WTC11 (cell line): ENCODE data around the gene CIC. TPM values are rescaled to one million over a fixed set of nuclear protein-coding genes. Genes with fewer than 3 reads are reported as not detected.

Experiments used
- ATAC-seq: fragments of 200-7000 bp; cut with Tn5 transposase; 2 replicates; pipeline ENCODE4 v1.10.0; 2021; ENCODE audit warnings: mild to moderate bottlenecking, moderate library complexity
- CTCF ChIA-PET: fragments of 300-600 bp; sonication (Branson Sonifier 250); formaldehyde crosslinking; loops from one replicate; lab custom pipeline; 2021; ENCODE audit warnings: antibody characterized with exemption; lab: Charles Lee
- POLR2A ChIA-PET: fragments of 350-600 bp; sonication (Branson Sonifier 250); formaldehyde crosslinking; loops from one replicate; lab custom pipeline; 2021; ENCODE audit warnings: antibody characterized with exemption; lab: Charles Lee
- DNase-seq: peaks from one replicate; pipeline ENCODE4 v3.0.0; 2021; ENCODE audit warnings: low spot score
- H3K27ac Mint-ChIP-seq: 2 replicates; pipeline ENCODE4 v1.8.0; 2021; ENCODE audit warnings: mixed read lengths
- H3K27me3 Mint-ChIP-seq: 2 replicates; pipeline ENCODE4 v1.8.0; 2021; ENCODE audit warnings: low read depth, mild to moderate bottlenecking, moderate library complexity, mixed read lengths
- H3K36me3 Mint-ChIP-seq: 2 replicates; pipeline ENCODE4 v1.8.0; 2021; ENCODE audit warnings: mixed read lengths
- H3K4me1 Mint-ChIP-seq: 2 replicates; pipeline ENCODE4 v1.8.0; 2022; ENCODE audit warnings: mixed read lengths
- H3K4me3 Mint-ChIP-seq: 2 replicates; pipeline ENCODE4 v1.8.0; 2021; ENCODE audit warnings: mild to moderate bottlenecking, moderate library complexity, mixed read lengths
- H3K9me3 Mint-ChIP-seq: 2 replicates; pipeline ENCODE4 v1.8.0; 2021; ENCODE audit warnings: mixed read lengths
- ARID4B ChIP-seq: sonication (generic); formaldehyde crosslinking; IDR thresholded peaks from 2 replicates; pipeline ENCODE4 v1.8.0; 2023; ENCODE audit warnings: missing genetic modification reagents, mild to moderate bottlenecking, borderline replicate concordance
- FOXP1 ChIP-seq: sonication (generic); formaldehyde crosslinking; IDR thresholded peaks from 2 replicates; pipeline ENCODE4 v1.8.0; 2022; ENCODE audit warnings: missing genetic modification reagents, mild to moderate bottlenecking, moderate library complexity, borderline replicate concordance
- GABPB1 ChIP-seq: sonication (generic); formaldehyde crosslinking; IDR thresholded peaks from 2 replicates; pipeline ENCODE4 v1.8.1; 2023; ENCODE audit warnings: mild to moderate bottlenecking, missing genetic modification reagents
- KAT7 ChIP-seq: sonication (generic); formaldehyde crosslinking; IDR thresholded peaks from 2 replicates; pipeline ENCODE4 v1.8.1; 2023; ENCODE audit warnings: missing genetic modification reagents, mild to moderate bottlenecking, borderline replicate concordance
- MXD4 ChIP-seq: fragments of 250-450 bp; sonication (Bioruptor Pico); IDR thresholded peaks from 2 replicates; pipeline ENCODE4 v1.8.0; 2021; ENCODE audit warnings: mild to moderate bottlenecking, moderate library complexity, borderline replicate concordance
- NFATC4 ChIP-seq: fragments of 250-450 bp; sonication (Bioruptor Pico); IDR thresholded peaks from 2 replicates; pipeline ENCODE4 v1.9.0; 2021; ENCODE audit warnings: mild to moderate bottlenecking
- NFE2L1 ChIP-seq: sonication (generic); formaldehyde crosslinking; IDR thresholded peaks from 2 replicates; pipeline ENCODE4 v1.8.1; 2023; ENCODE audit warnings: missing genetic modification reagents
- NFYB ChIP-seq: sonication (generic); formaldehyde crosslinking; conservative IDR thresholded peaks from 2 replicates; pipeline ENCODE4 v1.8.0; 2022; ENCODE audit warnings: low read depth, missing genetic modification reagents
- PRRX2 ChIP-seq: fragments of 250-450 bp; sonication (Bioruptor Pico); IDR thresholded peaks from 2 replicates; pipeline ENCODE4 v1.8.0; 2021; ENCODE audit warnings: mild to moderate bottlenecking
- SOX15 ChIP-seq: fragments of 250-450 bp; sonication (Bioruptor Pico); IDR thresholded peaks from 2 replicates; pipeline ENCODE4 v1.9.0; 2021; ENCODE audit warnings: mild to moderate bottlenecking
- ZBTB43 ChIP-seq: sonication (generic); formaldehyde crosslinking; IDR thresholded peaks from 2 replicates; pipeline ENCODE4 v1.8.1; 2023; ENCODE audit warnings: mild to moderate bottlenecking, missing genetic modification reagents
- ZNF416 ChIP-seq: fragments of 250-450 bp; sonication (Bioruptor Pico); IDR thresholded peaks from 2 replicates; pipeline ENCODE4 v1.9.0; 2021; ENCODE audit warnings: mild to moderate bottlenecking, inconsistent platforms
- ZNF423 ChIP-seq: fragments of 250-450 bp; sonication (Bioruptor Pico); IDR thresholded peaks from 2 replicates; pipeline ENCODE4 v2.1.2; 2022; ENCODE audit warnings: mild to moderate bottlenecking, moderate library complexity
- ZNF532 ChIP-seq: fragments of 250-450 bp; sonication (Bioruptor Pico); IDR thresholded peaks from 2 replicates; pipeline ENCODE4 v1.9.0; 2021; ENCODE audit warnings: mild to moderate bottlenecking, borderline replicate concordance
- total RNA-seq: library from RNA; stranded (reverse); gene quantifications from 3 replicates; pipeline ENCODE4 v1.2.3, GENCODE V29; 2021
- TF ChIP-seq, protein P1 (sequence below): sonication (generic); formaldehyde crosslinking; IDR thresholded peaks from 2 replicates; pipeline ENCODE4 v1.8.1; 2023; ENCODE audit warnings: mild to moderate bottlenecking, moderate library complexity, missing genetic modification reagents

The CIC gene
- total RNA-seq, 1 experiment from 2014 or later: 55.8 TPM

GRCh38 chr19:42270346-42271044, 1.4 kb downstream of the CIC start:
- DNase-seq (no peak), ATAC-seq (no peak)
- ChIA-PET CTCF (interaction anchor here (3.2 kb wide), 1 partner anchor 9 kb away, joined by 21 read pairs; no protein-coding TSS in a partner anchor), POLR2A (interaction anchor here (1.5 kb wide), 1 partner anchor 9 kb away, joined by 5 read pairs; no protein-coding TSS in a partner anchor)
- peaks cover 6% of the 10 kb centered on the region for H3K27me3 Mint-ChIP-seq
- peak overlapping the region; percentile 80; the same call in 1 of the 2 replicates for H3K4me3 Mint-ChIP-seq
- no peaks in the 10 kb centered on the region for H3K9me3 Mint-ChIP-seq
- peaks cover 22% of the 10 kb centered on the region for H3K4me1 Mint-ChIP-seq
- TF ChIP-seq ZNF423 (CRISPR knock-in tag) (0 out of 2 replicates have a peak, but pooled peaks have one; percentile 39), SOX15 (CRISPR knock-in tag) (no peak)
- H3K27ac Mint-ChIP-seq: no peak overlapping the region
- H3K36me3 Mint-ChIP-seq: 0 out of 2 replicates have a peak, but pooled peaks cover 2% of the 10 kb centered on the region

DNA sequence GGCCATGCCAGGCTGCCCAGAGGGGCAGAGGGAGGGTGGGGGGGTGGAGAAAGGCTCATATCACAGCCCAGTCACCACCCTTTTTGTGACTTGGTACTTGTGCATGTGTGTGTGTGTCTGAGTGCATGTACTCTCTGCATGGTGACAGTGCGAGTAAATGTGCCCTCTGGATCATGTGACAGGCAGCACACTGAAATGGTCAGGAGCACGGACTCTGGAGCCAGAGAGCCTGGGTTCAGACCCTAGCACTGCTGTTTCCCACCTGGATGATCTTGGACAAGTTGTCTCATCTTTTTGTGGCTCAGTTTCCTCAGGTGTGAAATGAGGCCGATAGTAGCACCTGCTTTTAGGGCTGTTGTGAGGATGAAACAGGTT, 2.0 kb downstream of the CIC start:
- H3K27me3 Mint-ChIP-seq: peaks cover 5% of the 10 kb centered on the region
- no peak overlapping the region for H3K4me3 Mint-ChIP-seq
- ChIA-PET POLR2A (no interaction called here), CTCF (interaction anchor here (3.2 kb wide), 1 partner anchor 9 kb away, joined by 21 read pairs; no protein-coding TSS in a partner anchor)
- peak overlapping the region; percentile 63; the same call in 1 of the 2 replicates for H3K27ac Mint-ChIP-seq
- no peak for TF ChIP-seq ARID4B (CRISPR knock-in tag)
- no peak for TF ChIP-seq ZBTB43 (CRISPR knock-in tag)
- no peak for TF ChIP-seq MXD4 (CRISPR knock-in tag)
- TF ChIP-seq ZNF416 (CRISPR knock-in tag): no peak
- no peak for TF ChIP-seq NFE2L1 (CRISPR knock-in tag)
- TF ChIP-seq, protein P1, sequence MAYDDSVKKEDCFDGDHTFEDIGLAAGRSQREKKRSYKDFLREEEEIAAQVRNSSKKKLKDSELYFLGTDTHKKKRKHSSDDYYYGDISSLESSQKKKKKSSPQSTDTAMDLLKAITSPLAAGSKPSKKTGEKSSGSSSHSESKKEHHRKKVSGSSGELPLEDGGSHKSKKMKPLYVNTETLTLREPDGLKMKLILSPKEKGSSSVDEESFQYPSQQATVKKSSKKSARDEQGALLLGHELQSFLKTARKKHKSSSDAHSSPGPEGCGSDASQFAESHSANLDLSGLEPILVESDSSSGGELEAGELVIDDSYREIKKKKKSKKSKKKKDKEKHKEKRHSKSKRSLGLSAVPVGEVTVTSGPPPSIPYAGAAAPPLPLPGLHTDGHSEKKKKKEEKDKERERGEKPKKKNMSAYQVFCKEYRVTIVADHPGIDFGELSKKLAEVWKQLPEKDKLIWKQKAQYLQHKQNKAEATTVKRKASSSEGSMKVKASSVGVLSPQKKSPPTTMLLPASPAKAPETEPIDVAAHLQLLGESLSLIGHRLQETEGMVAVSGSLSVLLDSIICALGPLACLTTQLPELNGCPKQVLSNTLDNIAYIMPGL (CRISPR knock-in tag): no peak
- no peak for TF ChIP-seq GABPB1 (CRISPR knock-in tag)
- TF ChIP-seq NFYB (CRISPR knock-in tag): no peak
- no peak for TF ChIP-seq FOXP1 (CRISPR knock-in tag)
- TF ChIP-seq PRRX2 (CRISPR knock-in tag): no peak
- TF ChIP-seq NFATC4 (CRISPR knock-in tag): no peak
- no peak for TF ChIP-seq ZNF532 (CRISPR knock-in tag)
- no peak for TF ChIP-seq KAT7 (CRISPR knock-in tag)
- DNase-seq (no peak), ATAC-seq (no peak)
- no peaks in the 10 kb centered on the region for H3K9me3 Mint-ChIP-seq
- 0 out of 2 replicates have a peak, but pooled peaks cover 2% of the 10 kb centered on the region for H3K36me3 Mint-ChIP-seq
- H3K4me1 Mint-ChIP-seq: peaks cover 22% of the 10 kb centered on the region
